KOPT-K1 (cell line): Measurements from ENCODE around the gene RPS28.
"Not testable (repeated sequence)": the region's sequence is repeated elsewhere in the genome, so short reads cannot be mapped to it uniquely, and the experiment has no call there.

ENCODE experiments used
- H3K27ac ChIP-seq: fragments of 200-600 bp; sonication (generic); 2 replicates; pipeline ENCODE4 v1.5.1; 2016; ENCODE audit warnings: antibody characterized with exemption, mild to moderate bottlenecking, low read depth, low read length; ENCODE audit not compliant: poor library complexity, severe bottlenecking
- H3K36me3 ChIP-seq: fragments of 200-600 bp; sonication (generic); 2 replicates; pipeline ENCODE4 v1.5.1; 2017; ENCODE audit warnings: antibody characterized with exemption, mild to moderate bottlenecking, low read length, moderate library complexity; ENCODE audit not compliant: insufficient read depth
- H3K9me3 ChIP-seq: fragments of 200-600 bp; sonication (generic); 2 replicates; pipeline ENCODE4 v1.5.1; 2017; ENCODE audit warnings: antibody characterized with exemption, low read length, mild to moderate bottlenecking; ENCODE audit not compliant: insufficient read depth, poor library complexity, severe bottlenecking

The RPS28 gene

GRCh38 chr19:8332976-8333766, 11.9 kb downstream of the RPS28 start:
- Histone ChIP-seq H3K27ac (no peak overlapping the region), H3K36me3 (no peaks in the 10 kb centered on the region)

GRCh38 chr19:8333767-8334457, 12.6 kb downstream of the RPS28 start:
- Histone ChIP-seq H3K36me3 (no peaks in the 10 kb centered on the region), H3K27ac (no peak overlapping the region), H3K9me3 (no peaks in the 10 kb centered on the region)

More at GRCh38 chr19:8332976-8333766, 11.9 kb downstream of the RPS28 start:
- H3K9me3 ChIP-seq: no peaks in the 10 kb centered on the region

- Histone ChIP-seq H3K36me3 (no peaks in the 10 kb centered on the region), H3K27ac (no peak overlapping the region)
Measured at GRCh38 chr19:8334458-8335342, 13.4 kb downstream of the RPS28 start.

GRCh38 chr19:8335343-8336071, 14.2 kb downstream of the RPS28 start:
- H3K27ac ChIP-seq: no peak overlapping the region
- H3K9me3 ChIP-seq: no peaks in the 10 kb centered on the region
- H3K36me3 ChIP-seq: no peaks in the 10 kb centered on the region

More at GRCh38 chr19:8334458-8335342, 13.4 kb downstream of the RPS28 start:
- no peaks in the 10 kb centered on the region for H3K9me3 ChIP-seq

GRCh38 chr19:8336072-8336569, 14.8 kb downstream of the RPS28 start:
- Histone ChIP-seq H3K36me3 (no peaks in the 10 kb centered on the region), H3K27ac (no peak overlapping the region), H3K9me3 (no peaks in the 10 kb centered on the region)

GRCh38 chr19:8336660-8337059, 15.4 kb downstream of the RPS28 start:
- Histone ChIP-seq H3K9me3 (no peaks in the 10 kb centered on the region), H3K36me3 (no peaks in the 10 kb centered on the region), H3K27ac (no peak overlapping the region)

- Histone ChIP-seq H3K36me3 (no peaks in the 10 kb centered on the region), H3K27ac (no peak overlapping the region), H3K9me3 (no peaks in the 10 kb centered on the region)
Measured at GRCh38 chr19:8337728-8338127, 16.4 kb downstream of the RPS28 start.

- H3K9me3 ChIP-seq: no peaks in the 10 kb centered on the region
- no peak overlapping the region for H3K27ac ChIP-seq
- H3K36me3 ChIP-seq: no peaks in the 10 kb centered on the region
Measured at GRCh38 chr19:8338835-8339234, 17.5 kb downstream of the RPS28 start.

GRCh38 chr19:8340341-8341096, 19.2 kb downstream of the RPS28 start:
- H3K27ac ChIP-seq: no peak overlapping the region
- no peaks in the 10 kb centered on the region for H3K36me3 ChIP-seq
- no peaks in the 10 kb centered on the region for H3K9me3 ChIP-seq

- not testable (repeated sequence) for H3K27ac ChIP-seq, H3K9me3 ChIP-seq, H3K36me3 ChIP-seq
Measured at GRCh38 chr19:8341504-8341903, 20.2 kb downstream of the RPS28 start.

GRCh38 chr19:8342316-8342683, 21.0 kb downstream of the RPS28 start:
- Histone ChIP-seq H3K27ac (no peak overlapping the region), H3K36me3 (no peaks in the 10 kb centered on the region), H3K9me3 (no peaks in the 10 kb centered on the region)

- Histone ChIP-seq H3K9me3 (no peaks in the 10 kb centered on the region), H3K27ac (no peak within 1 kb of the TSS), H3K36me3 (no peaks in the 10 kb centered on the region)
Measured at GRCh38 chr19:8342684-8343482, 21.6 kb downstream of the RPS28 start, which contains the start of gene KANK3. Gene KANK3 (minus strand): TSS chr19:8343262. CDS start chr19:8337828, 5,434 bp downstream.

- H3K9me3 ChIP-seq: no peaks in the 10 kb centered on the region
- H3K36me3 ChIP-seq: no peaks in the 10 kb centered on the region
- H3K27ac ChIP-seq: no peak overlapping the region
Measured at GRCh38 chr19:8343483-8343844, 22.2 kb downstream of the RPS28 start.
